ENCODE measurements around the gene MUC3A. TPM values are rescaled to one million over a fixed set of nuclear protein-coding genes. Genes with fewer than 3 reads are reported as not detected.
A peak's percentile ranks its signal among the peaks of the same experiment; 100 is the strongest.

Gene MUC3A
- total RNA-seq, 2 experiments from 2014 or later, result not detected

DNA sequence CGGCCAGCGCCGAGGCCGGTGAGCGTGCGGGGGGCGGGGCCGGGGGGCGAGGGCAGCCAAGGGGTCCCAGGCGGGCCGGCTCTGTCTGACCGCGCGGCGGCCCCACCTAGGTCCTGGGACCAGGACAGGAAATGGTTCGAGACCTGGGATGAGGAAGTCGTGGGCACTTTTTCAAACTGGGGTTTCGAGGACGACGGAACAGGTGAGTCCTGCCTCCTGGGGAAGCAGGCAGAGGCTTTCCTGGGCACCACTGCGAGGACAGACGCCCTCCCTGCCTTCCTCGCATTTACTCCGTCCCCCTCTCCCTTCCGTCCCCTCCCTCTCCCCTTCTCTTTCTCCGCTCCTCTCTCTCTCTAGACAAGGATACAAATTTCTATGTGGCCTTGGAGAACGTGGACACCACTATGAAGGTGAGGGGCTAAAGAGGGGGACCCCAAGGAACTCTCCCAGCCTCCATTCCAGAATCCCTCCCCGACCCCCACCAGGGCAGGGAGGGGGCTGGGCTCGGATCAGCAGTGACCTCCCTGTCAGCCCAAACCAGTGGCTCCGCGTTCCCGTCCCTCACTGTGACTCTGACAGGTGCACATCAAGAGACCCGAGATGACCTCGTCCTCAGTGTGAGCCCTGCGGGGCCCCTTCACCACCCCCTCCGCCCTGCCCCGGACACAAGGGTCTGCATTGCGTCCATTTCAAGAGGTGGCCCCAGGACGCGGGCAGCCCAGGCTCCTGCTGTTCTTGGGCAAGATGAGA, 17.4 kb downstream of the MUC3A start:
- Histone ChIP-seq H3K27ac (ENCODE audit: low read depth in 1 of 2, low read length in 2 of 2) (no peak overlapping the region), H3K4me1 (ENCODE audit: insufficient read depth, low read length) (peaks cover 28% of the 10 kb centered on the region), H3K9me3 (ENCODE audit: control insufficient read depth in 1 of 2, insufficient read depth in 1 of 2, low read length in 2 of 2) (peaks cover 0 to 34% of the 10 kb centered on the region in 2 experiments), H3K27me3 (ENCODE audit: control insufficient read depth in 1 of 2, insufficient read depth in 2 of 2, low read length in 2 of 2) (peaks cover 49 to 62% of the 10 kb centered on the region in 2 experiments), H3K36me3 (ENCODE audit: insufficient read depth, low read length) (no peaks in the 10 kb centered on the region), H3K4me3 (ENCODE audit: low read length) (peak overlapping the region; percentile 19)
- ChIA-PET POLR2A (no interaction called here), CTCF (interaction anchor here (0.7 kb wide), 1 partner anchor 9 kb away, joined by 3 read pairs; no protein-coding TSS in a partner anchor)
- Mint-ChIP-seq H3K9me3 (no peaks in the 10 kb centered on the region), H3K27ac (no peak overlapping the region), H3K36me3 (ENCODE audit: low read depth) (no peaks in the 10 kb centered on the region), H3K4me3 (peak overlapping the region; percentile 52), H3K4me1 (ENCODE audit: low read depth) (peaks cover 22% of the 10 kb centered on the region), H3K27me3 (peaks cover 71% of the 10 kb centered on the region)
- intact Hi-C loops (cut with DNase I, micrococcal nuclease), result loop anchor here (1.0 to 2.0 kb wide), 2 partner anchors 64 to 93 kb away; no protein-coding TSS in a partner anchor
- TF ChIP-seq, protein P1, sequence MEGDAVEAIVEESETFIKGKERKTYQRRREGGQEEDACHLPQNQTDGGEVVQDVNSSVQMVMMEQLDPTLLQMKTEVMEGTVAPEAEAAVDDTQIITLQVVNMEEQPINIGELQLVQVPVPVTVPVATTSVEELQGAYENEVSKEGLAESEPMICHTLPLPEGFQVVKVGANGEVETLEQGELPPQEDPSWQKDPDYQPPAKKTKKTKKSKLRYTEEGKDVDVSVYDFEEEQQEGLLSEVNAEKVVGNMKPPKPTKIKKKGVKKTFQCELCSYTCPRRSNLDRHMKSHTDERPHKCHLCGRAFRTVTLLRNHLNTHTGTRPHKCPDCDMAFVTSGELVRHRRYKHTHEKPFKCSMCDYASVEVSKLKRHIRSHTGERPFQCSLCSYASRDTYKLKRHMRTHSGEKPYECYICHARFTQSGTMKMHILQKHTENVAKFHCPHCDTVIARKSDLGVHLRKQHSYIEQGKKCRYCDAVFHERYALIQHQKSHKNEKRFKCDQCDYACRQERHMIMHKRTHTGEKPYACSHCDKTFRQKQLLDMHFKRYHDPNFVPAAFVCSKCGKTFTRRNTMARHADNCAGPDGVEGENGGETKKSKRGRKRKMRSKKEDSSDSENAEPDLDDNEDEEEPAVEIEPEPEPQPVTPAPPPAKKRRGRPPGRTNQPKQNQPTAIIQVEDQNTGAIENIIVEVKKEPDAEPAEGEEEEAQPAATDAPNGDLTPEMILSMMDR (IDR thresholded peaks at IDR 0.05), result no peak
- DNase-seq, result peak in 1 of 14 experiments; percentile 7
- no peak for ATAC-seq (ENCODE audit: poor library complexity)

- ChIA-PET CTCF (no interaction called here), POLR2A (no interaction called here)
- Mint-ChIP-seq H3K4me3 (peak overlapping the region; percentile 35), H3K27me3 (peaks cover 75% of the 10 kb centered on the region), H3K4me1 (ENCODE audit: low read depth) (peaks cover 22% of the 10 kb centered on the region), H3K27ac (no peak overlapping the region), H3K9me3 (no peaks in the 10 kb centered on the region), H3K36me3 (ENCODE audit: low read depth) (no peaks in the 10 kb centered on the region)
- Histone ChIP-seq H3K4me1 (ENCODE audit: insufficient read depth, low read length) (peaks cover 28% of the 10 kb centered on the region), H3K27ac (ENCODE audit: low read depth in 1 of 2, low read length in 2 of 2) (no peak overlapping the region), H3K9me3 (ENCODE audit: control insufficient read depth in 1 of 2, insufficient read depth in 1 of 2, low read length in 2 of 2) (peaks cover 0 to 34% of the 10 kb centered on the region in 2 experiments), H3K27me3 (ENCODE audit: control insufficient read depth in 1 of 2, insufficient read depth in 2 of 2, low read length in 2 of 2) (peaks cover 49 to 62% of the 10 kb centered on the region in 2 experiments), H3K4me3 (ENCODE audit: low read length) (no peak overlapping the region), H3K36me3 (ENCODE audit: insufficient read depth, low read length) (no peaks in the 10 kb centered on the region)
- ATAC-seq (ENCODE audit: poor library complexity) (no peak), DNase-seq (no peak)
- TF ChIP-seq, protein P1 (IDR thresholded peaks at IDR 0.05), result no peak
- intact Hi-C loops (cut with DNase I, micrococcal nuclease), result loop anchor here in 1 of 2 experiments (2.0 kb wide), 1 partner anchor 63 kb away; no protein-coding TSS in a partner anchor
Measured at GRCh38 chr7:100967292-100967863, 18.0 kb downstream of the MUC3A start.

DNA sequence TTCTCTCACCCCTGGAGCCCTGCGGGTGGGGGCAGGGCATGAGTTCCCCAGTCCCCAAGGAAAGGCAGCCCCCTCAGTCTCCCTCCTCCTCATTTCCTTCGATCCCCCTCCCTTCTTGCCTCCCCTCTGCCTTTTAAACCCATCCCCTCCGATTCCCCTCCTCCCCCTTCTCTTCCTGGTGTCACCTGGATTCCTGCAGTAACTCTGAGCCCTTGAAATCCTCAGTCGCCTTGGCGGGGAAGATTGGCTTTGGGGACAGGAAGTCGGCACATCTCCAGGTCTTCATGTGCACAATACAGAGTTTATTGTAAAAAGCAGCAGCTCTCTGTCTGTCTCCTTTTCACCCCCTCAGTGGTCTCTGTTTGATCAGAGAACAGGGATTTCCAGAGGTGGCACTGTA, 18.7 kb downstream of the MUC3A start:
- Mint-ChIP-seq H3K4me1 (ENCODE audit: low read depth) (peaks cover 22% of the 10 kb centered on the region), H3K27ac (no peak overlapping the region), H3K9me3 (no peaks in the 10 kb centered on the region), H3K36me3 (ENCODE audit: low read depth) (no peaks in the 10 kb centered on the region), H3K4me3 (no peak overlapping the region), H3K27me3 (peaks cover 76% of the 10 kb centered on the region)
- Histone ChIP-seq H3K27me3 (ENCODE audit: control insufficient read depth in 1 of 2, insufficient read depth in 2 of 2, low read length in 2 of 2) (peaks cover 47 to 62% of the 10 kb centered on the region in 2 experiments), H3K36me3 (ENCODE audit: insufficient read depth, low read length) (no peaks in the 10 kb centered on the region), H3K9me3 (ENCODE audit: control insufficient read depth in 1 of 2, insufficient read depth in 1 of 2, low read length in 2 of 2) (peaks cover 0 to 34% of the 10 kb centered on the region in 2 experiments), H3K27ac (ENCODE audit: low read depth in 1 of 2, low read length in 2 of 2) (no peak overlapping the region), H3K4me1 (ENCODE audit: insufficient read depth, low read length) (peaks cover 28% of the 10 kb centered on the region), H3K4me3 (ENCODE audit: low read length) (no peak overlapping the region)
- DNase-seq, result no peak
- no peak for ATAC-seq (ENCODE audit: poor library complexity)
- TF ChIP-seq, protein P1 (IDR thresholded peaks at IDR 0.05), result no peak
- ChIA-PET CTCF (no interaction called here), POLR2A (no interaction called here)
- intact Hi-C loops (cut with DNase I, micrococcal nuclease), result no loop called here
